H1 (cell line): Measurements from ENCODE around the gene CUX1.

Experiments used
- CTCF ChIP-seq, 3 experiments: IDR thresholded peaks; 1 replicate in 2 of 3; 2 replicates in 1 of 3; pipeline versions ENCODE4 v1.5.1 to v1.6.1; 2011; ENCODE audit warnings: low read length in 3 of 3, mild to moderate bottlenecking in 3 of 3, inconsistent platforms in 2 of 3, low read depth in 1 of 3, moderate library complexity in 1 of 3; ENCODE audit not compliant: insufficient read depth in 1 of 3; ENCODE audit errors: control extremely low read depth in 1 of 3
- EZH2 ChIP-seq: fragments of 200-600 bp; sonication (generic); IDR thresholded peaks from 2 replicates; pipeline ENCODE4 v1.7.1; 2012; ENCODE audit warnings: low read depth, mild to moderate bottlenecking, moderate library complexity, low read length, inconsistent platforms; ENCODE audit not compliant: severe bottlenecking
- JUN ChIP-seq: IDR thresholded peaks from 2 replicates; pipeline ENCODE4 v1.6.1; 2011; ENCODE audit warnings: low read depth, mild to moderate bottlenecking, improper control_type of control experiment, low read length
- JUND ChIP-seq: IDR thresholded peaks from 2 replicates; pipeline ENCODE4 v1.6.1; 2011; ENCODE audit warnings: mild to moderate bottlenecking, improper control_type of control experiment, low read length
- KDM1A ChIP-seq: fragments of 200-600, 300-600 bp; sonication (generic); IDR thresholded peaks from 2 replicates; pipeline ENCODE4 v1.7.1; 2016; ENCODE audit warnings: mild to moderate bottlenecking, low read length, borderline replicate concordance
- NRF1 ChIP-seq: IDR thresholded peaks from 2 replicates; pipeline ENCODE4 v1.6.1; 2011; ENCODE audit warnings: mild to moderate bottlenecking, low read depth, low read length, improper control_type of control experiment
- POLR2AphosphoS5 ChIP-seq: IDR thresholded peaks from 2 replicates; pipeline ENCODE4 v1.6.1; 2011; ENCODE audit warnings: low read depth, low read length
- RAD21 ChIP-seq, 2 experiments: IDR thresholded peaks in 1 of 2; conservative IDR thresholded peaks in 1 of 2; 2 replicates each; pipeline ENCODE4 v1.6.1; 2011; ENCODE audit warnings: low read depth in 2 of 2, low read length in 2 of 2, improper control_type of control experiment in 1 of 2, inconsistent platforms in 1 of 2, mild to moderate bottlenecking in 1 of 2, moderate library complexity in 1 of 2
- RXRA ChIP-seq: IDR thresholded peaks from 2 replicates; pipeline ENCODE4 v1.6.1; 2011; ENCODE audit warnings: low read depth, mild to moderate bottlenecking, low read length, moderate library complexity; ENCODE audit not compliant: insufficient read depth
- SIN3A ChIP-seq, 2 experiments: IDR thresholded peaks in 1 of 2; conservative IDR thresholded peaks in 1 of 2; 2 replicates each; pipeline ENCODE4 v1.6.1; 2011 to 2012; ENCODE audit warnings: low read length in 2 of 2, improper control_type of control experiment in 1 of 2, low read depth in 1 of 2, mild to moderate bottlenecking in 1 of 2
- SP2 ChIP-seq: IDR thresholded peaks from 2 replicates; pipeline ENCODE4 v1.6.1; 2012; ENCODE audit warnings: mild to moderate bottlenecking, low read length, inconsistent platforms
- TCF12 ChIP-seq: IDR thresholded peaks from 2 replicates; pipeline ENCODE4 v1.6.1; 2011; ENCODE audit warnings: low read depth, mild to moderate bottlenecking, low read length

- TF ChIP-seq EZH2 (no peak), SIN3A (conservative IDR thresholded peaks at IDR 0.05 in 1 of 2, IDR thresholded peaks at IDR 0.05 in 1 of 2; ENCODE audit: low read depth in 1 of 2, low read length in 2 of 2) (no peak), RAD21 (IDR thresholded peaks at IDR 0.05 in 1 of 2, conservative IDR thresholded peaks at IDR 0.05 in 1 of 2; ENCODE audit: low read depth in 2 of 2, low read length in 2 of 2) (no peak), RXRA (no peak), CTCF (IDR thresholded peaks at IDR 0.05; ENCODE audit: control extremely low read depth in 1 of 3, insufficient read depth in 1 of 3, low read depth in 1 of 3, low read length in 3 of 3) (no peak), KDM1A (no peak), TCF12 (no peak), JUND (no peak), SP2 (no peak), POLR2AphosphoS5 (no peak), NRF1 (no peak), JUN (no peak)
Measured at GRCh38 chr7:101936223-101936610, 118.8 kb downstream of the CUX1 start.
